H1 (cell line): ENCODE measurements around the gene DOCK10. TPM values are rescaled to one million over a fixed set of nuclear protein-coding genes. Genes with fewer than 3 reads are reported as not detected.

ENCODE experiments used
- CTCF ChIA-PET: fragments of 300-600 bp; sonication (Branson Sonifier 250); formaldehyde crosslinking; loops from one replicate; lab custom pipeline; 2021; ENCODE audit not compliant: partially characterized antibody; lab: Charles Lee
- POLR2A ChIA-PET: fragments of 300-600 bp; sonication (Branson Sonifier 250); formaldehyde crosslinking; loops from one replicate; lab custom pipeline; 2021; ENCODE audit warnings: inconsistent platforms; ENCODE audit not compliant: partially characterized antibody; lab: Charles Lee
- DNase-seq, 2 experiments: peaks; one replicate each; pipeline versions ENCODE4 v3.0.0 to v3.0.0-alpha.2; 2010 to 2022; ENCODE audit warnings: low spot score in 2 of 2, low read depth in 1 of 2, mixed read lengths in 1 of 2
- FAIRE-seq: peaks from 2 replicates; lab custom pipeline; 2011; peaks lifted over from hg19 to GRCh38; lab: Jason Lieb, UNC
- H2AFZ ChIP-seq: 2 replicates; pipeline ENCODE4 v1.8.1; 2012; ENCODE audit warnings: low read length, inconsistent platforms
- H2AK5ac ChIP-seq: 2 replicates; pipeline ENCODE4 v1.6.1; 2013; ENCODE audit warnings: low read depth, low read length
- H2BK120ac ChIP-seq: replicated peaks from 2 replicates; pipeline ENCODE3; 2013; ENCODE audit warnings: low read depth, low read length, inconsistent platforms
- H2BK12ac ChIP-seq: 2 replicates; pipeline ENCODE4 v1.6.1; 2013; ENCODE audit warnings: low read depth, low read length
- H2BK15ac ChIP-seq: 2 replicates; pipeline ENCODE4 v1.6.1; 2013; ENCODE audit warnings: low read length
- H2BK20ac ChIP-seq: 2 replicates; pipeline ENCODE4 v1.6.1; 2013; ENCODE audit warnings: low read length
- H2BK5ac ChIP-seq: 2 replicates; pipeline ENCODE4 v1.6.1; 2013; ENCODE audit warnings: low read depth, low read length
- H3K14ac ChIP-seq: 2 replicates; pipeline ENCODE4 v1.6.1; 2013; ENCODE audit warnings: inconsistent platforms; ENCODE audit not compliant: insufficient read length
- H3K18ac ChIP-seq: 2 replicates; pipeline ENCODE4 v1.6.1; 2013; ENCODE audit warnings: low read length; ENCODE audit errors: extremely low read depth
- H3K23ac ChIP-seq: 2 replicates; pipeline ENCODE4 v1.6.1; 2013; ENCODE audit warnings: inconsistent platforms; ENCODE audit not compliant: insufficient read length
- H3K23me2 ChIP-seq: 2 replicates; pipeline ENCODE4 v1.6.1; 2013; ENCODE audit warnings: low read depth, low read length
- H3K27ac ChIP-seq: 2 replicates; pipeline ENCODE4 v1.6.1; 2011; ENCODE audit warnings: low read depth, low read length, inconsistent platforms
- H3K27me3 ChIP-seq, 4 experiments: replicated peaks in 1 of 4; 1 replicate in 1 of 4; 2 replicates in 3 of 4; pipeline versions ENCODE4 v1.6.1 to v1.8.1; 2011 to 2013; ENCODE audit warnings: low read length in 3 of 4, mild to moderate bottlenecking in 3 of 4, inconsistent platforms in 2 of 4, mixed read lengths in 2 of 4, moderate library complexity in 1 of 4; ENCODE audit not compliant: control insufficient read depth in 3 of 4, insufficient read depth in 3 of 4; ENCODE audit errors: extremely low read depth in 1 of 4
- H3K36me3 ChIP-seq, 4 experiments: 2 replicates each; pipeline versions ENCODE4 v1.6.1 to v1.8.1; 2011 to 2013; ENCODE audit warnings: mild to moderate bottlenecking in 4 of 4, low read length in 3 of 4, moderate library complexity in 2 of 4, control low read depth in 1 of 4, inconsistent platforms in 1 of 4; ENCODE audit not compliant: insufficient read depth in 4 of 4, control insufficient read depth in 2 of 4
- H3K4ac ChIP-seq: replicated peaks from 2 replicates; pipeline ENCODE3; 2013; ENCODE audit warnings: low read length, low read depth, mixed read lengths, inconsistent platforms; ENCODE audit not compliant: insufficient read length
- H3K4me1 ChIP-seq, 4 experiments: replicated peaks in 1 of 4; 1 replicate in 1 of 4; 2 replicates in 3 of 4; pipeline versions ENCODE4 v1.6.1 to v1.8.1; 2011 to 2013; ENCODE audit warnings: low read length in 3 of 4, inconsistent platforms in 2 of 4, mixed read lengths in 1 of 4; ENCODE audit not compliant: insufficient read depth in 4 of 4, control insufficient read depth in 3 of 4
- H3K4me2 ChIP-seq, 2 experiments: 2 replicates each; pipeline versions ENCODE4 v1.6.1 to v1.8.1; 2011 to 2013; ENCODE audit warnings: low read depth in 2 of 2, low read length in 2 of 2, control low read depth in 1 of 2, inconsistent platforms in 1 of 2, mild to moderate bottlenecking in 1 of 2; ENCODE audit not compliant: insufficient read depth in 1 of 2
- H3K4me3 ChIP-seq, 4 experiments: fragments of 200-600, 300-600 bp in 1 of 4; sonication (generic), shearing (Covaris generic), sonication (Bioruptor Twin) in 1 of 4; 2 replicates each; pipeline versions ENCODE4 v1.5.1 to v1.8.1; 2011 to 2016; ENCODE audit warnings: low read length in 4 of 4, low read depth in 3 of 4, control low read depth in 2 of 4, inconsistent platforms in 2 of 4, mild to moderate bottlenecking in 2 of 4, mixed read lengths in 1 of 4, moderate library complexity in 1 of 4; ENCODE audit not compliant: insufficient read depth in 2 of 4; ENCODE audit errors: extremely low read depth in 1 of 4
- H3K56ac ChIP-seq: replicated peaks from 2 replicates; pipeline ENCODE3; 2013; ENCODE audit warnings: low read depth, mild to moderate bottlenecking, mixed read lengths, low read length, inconsistent platforms; ENCODE audit not compliant: insufficient read length
- H3K79me1 ChIP-seq: 2 replicates; pipeline ENCODE4 v1.6.1; 2013; ENCODE audit warnings: low read depth, low read length, control low read depth
- H3K79me2 ChIP-seq, 2 experiments: 2 replicates each; pipeline versions ENCODE4 v1.6.1 to v1.8.1; 2012 to 2013; ENCODE audit warnings: low read length in 2 of 2, mild to moderate bottlenecking in 2 of 2, inconsistent platforms in 1 of 2; ENCODE audit not compliant: insufficient read depth in 2 of 2, control insufficient read depth in 1 of 2
- H3K9ac ChIP-seq, 4 experiments: replicated peaks in 1 of 4; 1 replicate in 1 of 4; 2 replicates in 3 of 4; pipeline versions ENCODE4 v1.6.1 to v1.8.1; 2011 to 2013; ENCODE audit warnings: low read depth in 3 of 4, low read length in 3 of 4, control low read depth in 2 of 4, mild to moderate bottlenecking in 2 of 4, moderate library complexity in 2 of 4, inconsistent platforms in 1 of 4; ENCODE audit errors: extremely low read depth in 1 of 4
- H3K9me3 ChIP-seq, 2 experiments: 2 replicates each; pipeline versions ENCODE4 v1.6.1 to v1.8.1; 2012 to 2013; ENCODE audit warnings: mild to moderate bottlenecking in 2 of 2, moderate library complexity in 2 of 2, control low read depth in 1 of 2, inconsistent platforms in 1 of 2, low read depth in 1 of 2, low read length in 1 of 2, mixed read lengths in 1 of 2; ENCODE audit not compliant: insufficient read depth in 2 of 2
- H4K20me1 ChIP-seq, 2 experiments: replicated peaks in 1 of 2; 2 replicates each; pipeline versions ENCODE3 to v1.8.1; 2011 to 2013; ENCODE audit warnings: inconsistent platforms in 2 of 2, low read length in 2 of 2, mild to moderate bottlenecking in 1 of 2; ENCODE audit not compliant: insufficient read depth in 2 of 2, control insufficient read depth in 1 of 2
- H4K5ac ChIP-seq: 2 replicates; pipeline ENCODE4 v1.6.1; 2013; ENCODE audit warnings: low read length, low read depth, mixed read lengths, inconsistent platforms; ENCODE audit not compliant: insufficient read length
- H4K8ac ChIP-seq: 2 replicates; pipeline ENCODE4 v1.8.0; 2013; ENCODE audit warnings: mild to moderate bottlenecking, moderate library complexity, low read length, inconsistent platforms; ENCODE audit not compliant: insufficient read depth; ENCODE audit errors: extremely low read depth
- H4K91ac ChIP-seq: replicated peaks from 2 replicates; pipeline ENCODE3; 2013; ENCODE audit warnings: low read length, mixed read lengths, inconsistent platforms; ENCODE audit not compliant: insufficient read length
- ATF3 ChIP-seq: IDR thresholded peaks from 2 replicates; pipeline ENCODE4 v1.6.1; 2011; ENCODE audit warnings: low read depth, mild to moderate bottlenecking, low read length; ENCODE audit not compliant: insufficient read depth
- CBX5 ChIP-seq: fragments of 300-800, 300-1000 bp; sonication (generic); IDR thresholded peaks from 2 replicates; pipeline ENCODE4 v1.7.1; 2016; ENCODE audit warnings: antibody characterized with exemption, low read length, low read depth
- CREB1 ChIP-seq: IDR thresholded peaks from 2 replicates; pipeline ENCODE4 v1.6.1; 2012; ENCODE audit warnings: inconsistent platforms
- EGR1 ChIP-seq: IDR thresholded peaks from 2 replicates; pipeline ENCODE4 v1.6.1; 2011; ENCODE audit warnings: low read depth, low read length, borderline replicate concordance
- GTF2F1 ChIP-seq: IDR thresholded peaks from 2 replicates; pipeline ENCODE4 v1.6.1; 2012; ENCODE audit warnings: low read depth, low read length, improper control_type of control experiment, borderline replicate concordance
- HDAC6 ChIP-seq: IDR thresholded peaks from one replicate; pipeline ENCODE4 v1.7.1; 2012; ENCODE audit warnings: low read depth, mild to moderate bottlenecking, inconsistent platforms, low read length, moderate library complexity
- RBBP5 ChIP-seq: IDR thresholded peaks from 2 replicates; pipeline ENCODE4 v1.7.1; 2012; ENCODE audit warnings: low read depth, mild to moderate bottlenecking, inconsistent platforms, low read length, moderate library complexity, borderline replicate concordance
- SIX5 ChIP-seq: IDR thresholded peaks from 2 replicates; pipeline ENCODE4 v1.6.1; 2011; ENCODE audit warnings: mild to moderate bottlenecking, low read depth, low read length
- SRF ChIP-seq: IDR thresholded peaks from 2 replicates; pipeline ENCODE4 v1.6.1; 2011; ENCODE audit warnings: mild to moderate bottlenecking, low read depth, low read length, moderate library complexity
- WGBS, 2 experiments: shearing (Covaris generic) in 1 of 2; methylation state at CpG; one replicate each; pipeline versions ENCODE4 v1.1.6 to v1.1.7; 2013 to 2015; ENCODE audit warnings: low lambda C conversion rate in 2 of 2, mixed read lengths in 2 of 2, inconsistent platforms in 1 of 2, low coverage in 1 of 2, missing lambda C conversion rate in 1 of 2; ENCODE audit not compliant: insufficient replicate concordance in 2 of 2, insufficient coverage in 1 of 2, insufficient read length in 1 of 2; ENCODE audit errors: extremely low coverage in 1 of 2, missing lambda C conversion rate in 1 of 2; 5-methylcytosine and 5-hydroxymethylcytosine counted together
- polyA plus RNA-seq, 7 experiments: library from polyadenylated mRNA; depleted of rRNA in 3 of 7; stranded (reverse) in 5 of 7; unstranded in 2 of 7; fragments of >200 nt in 5 of 7; fragments of 200-250 nt in 2 of 7; gene quantifications; 1 replicate in 5 of 7; 2 replicates in 1 of 7; 4 replicates in 1 of 7; pipeline versions ENCODE4 v1.2.1 to v1.2.3, GENCODE V29; 2011 to 2013; ENCODE audit warnings: missing spikeins in 2 of 7, mixed read lengths in 2 of 7
- total RNA-seq: library from RNA; stranded (reverse); fragmentation: NEBNext Ultra II Directional; extraction: Animal tissue kit (Norgen Biotek cat#: 25700); gene quantifications from 2 replicates; pipeline ENCODE4 v1.2.1, GENCODE V29; 2021

The DOCK10 gene
- total and polyA plus RNA-seq, 2 of the 8 experiments (the other 6 are each of a cell fraction or from before 2014, with no cell fraction given) = 0.33 to 1.6 TPM

GRCh38 chr2:225064362-225064761, 22.1 kb upstream of the DOCK10 start:
- Histone ChIP-seq H2BK20ac (no peak overlapping the region), H3K9ac (no peak overlapping the region), H3K23ac (no peak overlapping the region), H3K79me2 (no peaks in the 10 kb centered on the region), H3K4me1 (no peaks in the 10 kb centered on the region), H3K4me2 (no peak overlapping the region), H2BK120ac (no peak overlapping the region), H4K91ac (no peak overlapping the region), H3K4ac (no peak overlapping the region), H4K20me1 (no peaks in the 10 kb centered on the region), H2BK5ac (no peak overlapping the region), H3K9me3 (peaks cover 3 to 9% of the 10 kb centered on the region in 2 experiments; a peak in 1 of 4 replicates), H2BK15ac (no peak overlapping the region), H3K79me1 (no peaks in the 10 kb centered on the region), H4K5ac (no peak overlapping the region), H2AK5ac (no peak overlapping the region), H3K36me3 (no peaks in the 10 kb centered on the region; a peak in 1 of 8 replicates), H3K4me3 (no peak overlapping the region), H3K23me2 (no peaks in the 10 kb centered on the region; the same call in 1 of the 2 replicates), H3K18ac (no peak overlapping the region), H3K56ac (no peak overlapping the region), H2BK12ac (no peak overlapping the region), H2AFZ (no peak overlapping the region), H4K8ac (no peak overlapping the region), H3K27me3 (no peaks in the 10 kb centered on the region; a peak in 1 of 7 replicates), H3K14ac (no peak overlapping the region), H3K27ac (no peak overlapping the region)
- 63% methylated on average over 2 of the region's 2 CpGs; no CpG with 5 or more reads in 1 of the 2 experiments for WGBS, 2 experiments
- ChIA-PET POLR2A (no interaction called here), CTCF (interaction anchor here (0.8 kb wide), 1 partner anchor 55 kb away, joined by 4 read pairs; no protein-coding TSS in a partner anchor)
- TF ChIP-seq EGR1 (no peak), GTF2F1 (no peak), SRF (no peak), HDAC6 (no peak), RBBP5 (no peak), CREB1 (no peak), CBX5 (no peak), ATF3 (no peak), SIX5 (no peak)
- no peak for DNase-seq
- FAIRE-seq = no peak
